ENCODE data around the gene LRP1B.

GRCh38 chr2:142134911-142135310 lies 4.1 kb upstream of the LRP1B start:
- TF ChIP-seq CTCF (IDR thresholded peaks at IDR 0.05 in 4 of 5, conservative IDR thresholded peaks at IDR 0.05 in 1 of 5) (no peak), POLR2A (IDR thresholded peaks at IDR 0.05) (no peak)
